ENCODE measurements around the gene SMAD7. TPM values are rescaled to one million over a fixed set of nuclear protein-coding genes. Genes with fewer than 3 reads are reported as not detected.
A peak's percentile ranks its signal among the peaks of the same experiment; 100 is the strongest.

Gene SMAD7
- total and polyA plus RNA-seq, 2 donors = 7.8 to 9.3 TPM

GRCh38 chr18:48957136-48957535 lies 6.4 kb upstream of the SMAD7 start:
- DNase-seq (ENCODE audit: low read depth in 6 of 9, low spot score in 9 of 9) = no peak
- Histone ChIP-seq H3K36me3 (ENCODE audit: control insufficient read depth in 2 of 2, insufficient read depth in 2 of 2, low read length in 1 of 2) (no peaks in the 10 kb centered on the region), H3K4me3 (ENCODE audit: low read length in 2 of 2) (no peak overlapping the region), H3K4me1 (ENCODE audit: control insufficient read depth in 2 of 2, insufficient read depth in 2 of 2, low read length in 2 of 2) (peaks cover 9 to 29% of the 10 kb centered on the region in 2 donors), H3K9me3 (ENCODE audit: control insufficient read depth in 2 of 2, insufficient read depth in 1 of 2, low read length in 1 of 2) (no peaks in the 10 kb centered on the region), H3K27me3 (ENCODE audit: control insufficient read depth in 2 of 2, insufficient read depth in 1 of 2, low read length in 1 of 2) (peaks cover 21 to 37% of the 10 kb centered on the region in 2 donors), H3K27ac (ENCODE audit: low read depth in 1 of 2, low read length in 1 of 2) (no peak overlapping the region)
- WGBS = 95% methylated on average over 8 of the region's 8 CpGs

DNA sequence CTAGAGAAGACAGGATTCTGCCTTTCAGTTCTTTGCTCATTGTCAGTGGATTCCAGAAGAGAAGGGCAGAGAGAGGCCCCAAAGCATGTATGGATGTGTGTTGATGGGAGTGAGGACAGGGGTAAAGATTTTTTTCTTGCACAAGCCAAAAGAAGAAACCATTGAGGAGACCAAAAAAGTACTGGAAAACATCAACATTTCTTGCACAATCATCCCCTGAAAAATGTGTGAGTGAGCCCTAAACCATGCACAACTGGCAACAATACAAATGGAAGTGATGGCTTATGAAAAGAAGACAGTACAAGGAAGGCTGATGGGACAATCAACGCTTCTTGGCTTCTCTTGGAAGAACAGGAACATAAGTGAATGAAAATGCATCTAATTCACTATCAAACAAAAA lies 5.6 kb upstream of the SMAD7 start:
- Histone ChIP-seq H3K27ac (ENCODE audit: low read depth in 1 of 2, low read length in 1 of 2) (no peak overlapping the region), H3K36me3 (ENCODE audit: control insufficient read depth in 2 of 2, insufficient read depth in 2 of 2, low read length in 1 of 2) (no peaks in the 10 kb centered on the region), H3K4me3 (ENCODE audit: low read length in 2 of 2) (no peak overlapping the region), H3K27me3 (ENCODE audit: control insufficient read depth in 2 of 2, insufficient read depth in 1 of 2, low read length in 1 of 2) (peaks cover 26 to 43% of the 10 kb centered on the region in 2 donors), H3K4me1 (ENCODE audit: control insufficient read depth in 2 of 2, insufficient read depth in 2 of 2, low read length in 2 of 2) (peaks cover 12 to 30% of the 10 kb centered on the region in 2 donors), H3K9me3 (ENCODE audit: control insufficient read depth in 2 of 2, insufficient read depth in 1 of 2, low read length in 1 of 2) (no peaks in the 10 kb centered on the region)
- no peak for DNase-seq (ENCODE audit: low read depth in 6 of 9, low spot score in 9 of 9)
- WGBS = 93% methylated on average over 1 of the region's 1 CpG

GRCh38 chr18:48955830-48956261 lies 5.1 kb upstream of the SMAD7 start:
- WGBS = 40% methylated on average over 7 of the region's 7 CpGs
- H3K4me1 ChIP-seq (ENCODE audit: control insufficient read depth in 2 of 2, insufficient read depth in 2 of 2, low read length in 2 of 2) = peaks cover 15 to 34% of the 10 kb centered on the region in 2 donors
- H3K36me3 ChIP-seq (ENCODE audit: control insufficient read depth in 2 of 2, insufficient read depth in 2 of 2, low read length in 1 of 2) = no peaks in the 10 kb centered on the region
- DNase-seq (ENCODE audit: low read depth in 6 of 9, low spot score in 9 of 9) = no peak
- H3K27me3 ChIP-seq (ENCODE audit: control insufficient read depth in 2 of 2, insufficient read depth in 1 of 2, low read length in 1 of 2) = peaks cover 28 to 48% of the 10 kb centered on the region in 2 donors
- no peak overlapping the region for H3K4me3 ChIP-seq (ENCODE audit: low read length in 2 of 2)
- peak overlapping the region in 1 of 2 donors; percentile 53 for H3K27ac ChIP-seq (ENCODE audit: low read depth in 1 of 2, low read length in 1 of 2)
- no peaks in the 10 kb centered on the region for H3K9me3 ChIP-seq (ENCODE audit: control insufficient read depth in 2 of 2, insufficient read depth in 1 of 2, low read length in 1 of 2)

GRCh38 chr18:48954886-48955819 lies 4.4 kb upstream of the SMAD7 start:
- Histone ChIP-seq H3K4me1 (ENCODE audit: control insufficient read depth in 2 of 2, insufficient read depth in 2 of 2, low read length in 2 of 2) (peaks cover 20 to 36% of the 10 kb centered on the region in 2 donors), H3K9me3 (ENCODE audit: control insufficient read depth in 2 of 2, insufficient read depth in 1 of 2, low read length in 1 of 2) (peaks cover 0 to under 1% of the 10 kb centered on the region in 2 donors), H3K36me3 (ENCODE audit: control insufficient read depth in 2 of 2, insufficient read depth in 2 of 2, low read length in 1 of 2) (no peaks in the 10 kb centered on the region), H3K4me3 (ENCODE audit: low read length in 2 of 2) (no peak overlapping the region), H3K27me3 (ENCODE audit: control insufficient read depth in 2 of 2, insufficient read depth in 1 of 2, low read length in 1 of 2) (peaks cover 32 to 53% of the 10 kb centered on the region in 2 donors), H3K27ac (ENCODE audit: low read depth in 1 of 2, low read length in 1 of 2) (peak overlapping the region in 1 of 2 donors; percentile 56)
- 93% methylated on average over 14 of the region's 14 CpGs for WGBS
- no peak for DNase-seq (ENCODE audit: low read depth in 6 of 9, low spot score in 9 of 9)

GRCh38 chr18:48953104-48953706 lies 2.4 kb upstream of the SMAD7 start:
- Histone ChIP-seq H3K27ac (ENCODE audit: low read depth in 1 of 2, low read length in 1 of 2) (peak overlapping the region; percentile 85 to 91), H3K4me3 (ENCODE audit: low read length in 2 of 2) (no peak overlapping the region), H3K9me3 (ENCODE audit: control insufficient read depth in 2 of 2, insufficient read depth in 1 of 2, low read length in 1 of 2) (peaks cover 1 to 3% of the 10 kb centered on the region in 2 donors), H3K27me3 (ENCODE audit: control insufficient read depth in 2 of 2, insufficient read depth in 1 of 2, low read length in 1 of 2) (peaks cover 47 to 69% of the 10 kb centered on the region in 2 donors), H3K4me1 (ENCODE audit: control insufficient read depth in 2 of 2, insufficient read depth in 2 of 2, low read length in 2 of 2) (peaks cover 29 to 49% of the 10 kb centered on the region in 2 donors), H3K36me3 (ENCODE audit: control insufficient read depth in 2 of 2, insufficient read depth in 2 of 2, low read length in 1 of 2) (no peaks in the 10 kb centered on the region)
- 88% methylated on average over 19 of the region's 19 CpGs for WGBS
- DNase-seq (ENCODE audit: low read depth in 6 of 9, low spot score in 9 of 9) = no peak

GRCh38 chr18:48952287-48953103 lies 1.7 kb upstream of the SMAD7 start:
- peaks cover 51 to 76% of the 10 kb centered on the region in 2 donors for H3K27me3 ChIP-seq (ENCODE audit: control insufficient read depth in 2 of 2, insufficient read depth in 1 of 2, low read length in 1 of 2)
- H3K36me3 ChIP-seq (ENCODE audit: control insufficient read depth in 2 of 2, insufficient read depth in 2 of 2, low read length in 1 of 2) = no peaks in the 10 kb centered on the region
- peak overlapping the region; percentile 50 to 59 for H3K4me3 ChIP-seq (ENCODE audit: low read length in 2 of 2)
- H3K9me3 ChIP-seq (ENCODE audit: control insufficient read depth in 2 of 2, insufficient read depth in 1 of 2, low read length in 1 of 2) = peaks cover 1 to 3% of the 10 kb centered on the region in 2 donors
- DNase-seq (ENCODE audit: low read depth in 6 of 9, low spot score in 9 of 9) = peak in 1 of 9 donors; percentile 56
- H3K4me1 ChIP-seq (ENCODE audit: control insufficient read depth in 2 of 2, insufficient read depth in 2 of 2, low read length in 2 of 2) = peaks cover 29 to 57% of the 10 kb centered on the region in 2 donors
- under 1% methylated on average over 67 of the region's 67 CpGs for WGBS
- peak overlapping the region; percentile 85 to 91 for H3K27ac ChIP-seq (ENCODE audit: low read depth in 1 of 2, low read length in 1 of 2)

DNA sequence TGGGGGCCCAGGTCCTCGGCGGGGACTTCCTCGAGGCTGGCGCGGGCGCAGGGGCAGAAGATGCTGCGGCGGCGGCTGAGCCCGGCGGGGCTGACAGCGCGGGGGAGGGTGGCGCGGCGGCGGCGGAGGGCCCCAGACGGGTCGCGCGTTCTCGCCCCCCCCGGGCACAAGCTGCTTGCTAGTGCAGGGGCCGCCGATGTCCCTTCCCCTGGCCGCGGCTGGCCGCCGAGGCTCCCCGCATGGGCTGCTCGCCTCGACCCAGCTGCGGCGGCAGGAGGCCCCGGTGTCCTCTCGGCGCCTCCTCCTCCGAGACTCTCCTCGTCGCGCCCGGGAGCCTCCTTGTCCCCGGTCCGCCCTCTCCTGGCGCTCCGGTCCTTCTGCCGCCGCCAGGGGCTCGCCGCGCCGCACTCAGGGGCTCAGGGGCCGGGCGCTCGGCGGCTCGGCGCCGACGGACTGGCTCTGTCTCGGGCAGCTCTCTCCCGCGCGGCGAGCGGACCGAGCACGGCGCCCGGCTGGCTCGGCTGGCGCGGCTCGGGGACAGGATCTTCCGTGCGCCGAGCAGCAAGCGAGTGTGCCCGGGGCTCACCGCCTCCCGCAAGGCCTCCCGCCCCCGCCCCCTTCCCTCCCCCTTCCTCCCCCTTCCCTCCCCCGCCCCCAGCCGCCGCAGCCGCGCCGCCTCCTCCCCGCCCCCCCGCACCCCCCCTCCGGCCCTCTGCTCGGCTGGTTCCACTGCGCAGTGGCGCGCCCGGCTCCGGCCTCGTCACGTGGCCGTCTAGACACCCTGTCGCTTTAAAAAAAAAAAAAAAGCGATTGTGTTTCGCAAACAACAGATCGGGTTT lies 902 bp upstream of the SMAD7 start:
- peaks cover 1 to 3% of the 10 kb centered on the region in 2 donors for H3K9me3 ChIP-seq (ENCODE audit: control insufficient read depth in 2 of 2, insufficient read depth in 1 of 2, low read length in 1 of 2)
- no peaks in the 10 kb centered on the region for H3K36me3 ChIP-seq (ENCODE audit: control insufficient read depth in 2 of 2, insufficient read depth in 2 of 2, low read length in 1 of 2)
- WGBS = under 1% methylated on average over 101 of the region's 106 CpGs
- H3K27me3 ChIP-seq (ENCODE audit: control insufficient read depth in 2 of 2, insufficient read depth in 1 of 2, low read length in 1 of 2) = peaks cover 60 to 84% of the 10 kb centered on the region in 2 donors
- peak overlapping the region; percentile 50 to 59 for H3K4me3 ChIP-seq (ENCODE audit: low read length in 2 of 2)
- peaks cover 29 to 59% of the 10 kb centered on the region in 2 donors for H3K4me1 ChIP-seq (ENCODE audit: control insufficient read depth in 2 of 2, insufficient read depth in 2 of 2, low read length in 2 of 2)
- peak in 3 of 9 donors; percentile 51 to 73 (median 52) for DNase-seq (ENCODE audit: low read depth in 6 of 9, low spot score in 9 of 9)
- H3K27ac ChIP-seq (ENCODE audit: low read depth in 1 of 2, low read length in 1 of 2) = peak overlapping the region; percentile 62 to 91

All from thymus (tissue), 11 donors.